Panc1 (cell line): Measurements from ENCODE around the gene SLCO2B1. TPM values are rescaled to one million over a fixed set of nuclear protein-coding genes. Genes with fewer than 3 reads are reported as not detected.

Experiments used
- ATAC-seq: fragments of 200-7000 bp; cut with Tn5 transposase; 2 replicates; pipeline ENCODE4 v1.9.1; 2020; ENCODE audit warnings: mild to moderate bottlenecking, moderate library complexity
- BruUV-seq: library from RNA; stranded (reverse); fragments of 400-500 nt; replicated peaks from 2 replicates; lab custom pipeline; 2021; lab: Mats Ljungman, UMichigan
- CTCF ChIA-PET: fragments of 300-600 bp; sonication (Branson Sonifier 250); formaldehyde crosslinking; loops from one replicate; lab custom pipeline; 2022; ENCODE audit warnings: antibody characterized with exemption; lab: Charles Lee
- POLR2A ChIA-PET: fragments of 300-600 bp; sonication (Branson Sonifier 250); formaldehyde crosslinking; loops from one replicate; lab custom pipeline; 2022; ENCODE audit warnings: antibody characterized with exemption; lab: Charles Lee
- DNase-seq: peaks from one replicate; pipeline ENCODE4 v3.0.0-alpha.2; 2010; ENCODE audit warnings: low read depth, low spot score
- H3K27ac ChIP-seq: 2 replicates; pipeline ENCODE4 v1.5.1; 2011; ENCODE audit warnings: mild to moderate bottlenecking, low read length, inconsistent platforms
- H3K27me3 ChIP-seq: fragments of 200-500 bp; sonication (Bioruptor generic); 2 replicates; pipeline ENCODE4 v1.6.0; 2014; ENCODE audit warnings: low read length, inconsistent platforms; ENCODE audit not compliant: control insufficient read depth, insufficient read depth
- H3K36me3 ChIP-seq: fragments of 200-500 bp; sonication (Bioruptor generic); 2 replicates; pipeline ENCODE4 v1.5.1; 2014; ENCODE audit warnings: inconsistent platforms, mild to moderate bottlenecking, low read length, moderate library complexity; ENCODE audit not compliant: control insufficient read depth, insufficient read depth
- H3K4me1 ChIP-seq: 2 replicates; pipeline ENCODE4 v1.5.1; 2011; ENCODE audit warnings: inconsistent platforms, mild to moderate bottlenecking, low read length, moderate library complexity; ENCODE audit not compliant: control insufficient read depth, insufficient read depth
- H3K4me3 ChIP-seq, 2 experiments: 2 replicates each; pipeline ENCODE4 v1.5.1; 2011 to 2012; ENCODE audit warnings: low read depth in 2 of 2, low read length in 2 of 2, mild to moderate bottlenecking in 2 of 2, inconsistent platforms in 1 of 2, moderate library complexity in 1 of 2
- H3K9me3 ChIP-seq: fragments of 200-500 bp; sonication (Bioruptor generic); 2 replicates; pipeline ENCODE4 v1.5.1; 2014; ENCODE audit warnings: low read depth, mild to moderate bottlenecking, inconsistent platforms, low read length, moderate library complexity; ENCODE audit not compliant: control insufficient read depth, insufficient read depth
- POLR2AphosphoS5 ChIP-seq: IDR thresholded peaks from 2 replicates; pipeline ENCODE4 v1.6.1; 2012; ENCODE audit warnings: mild to moderate bottlenecking, low read depth, low read length, moderate library complexity
- SIN3A ChIP-seq: IDR thresholded peaks from 2 replicates; pipeline ENCODE4 v1.6.1; 2012; ENCODE audit warnings: low read depth, mild to moderate bottlenecking, low read length, moderate library complexity, borderline replicate concordance; ENCODE audit not compliant: insufficient read depth
- TCF7L2 ChIP-seq: IDR thresholded peaks from 2 replicates; pipeline ENCODE4 v1.6.1; 2011; ENCODE audit warnings: mild to moderate bottlenecking, low read depth, low read length, inconsistent platforms
- in situ Hi-C: cut with HindIII; loops from 2 replicates; pipeline ENCODE4 v1.10.0; 2016; ENCODE audit warnings: low sequenced_read_pairs, low pct_unique_long_range_greater_than_20kb
- intact Hi-C: fragments of 100-400 bp; cut with micrococcal nuclease; formaldehyde crosslinking; loops from one replicate; pipeline ENCODE4 v1.10.0; 2022; ENCODE audit not compliant: unreplicated experiment
- total RNA-seq: library from RNA; stranded (reverse); gene quantifications from one replicate; pipeline ENCODE4 v1.2.1, GENCODE V29; 2021; ENCODE audit not compliant: unreplicated experiment
- TF ChIP-seq, protein P1 (sequence below), 2 experiments: IDR thresholded peaks; 2 replicates each; pipeline ENCODE4 v1.6.1; 2011 to 2012; ENCODE audit warnings: low read depth in 2 of 2, control low read depth in 1 of 2, low read length in 1 of 2, mild to moderate bottlenecking in 1 of 2, moderate library complexity in 1 of 2; ENCODE audit not compliant: insufficient read depth in 1 of 2
- TF ChIP-seq, protein P2 (sequence below): fragments of 450-650 bp; IDR thresholded peaks from 2 replicates; pipeline ENCODE4 v1.5.1; 2017; ENCODE audit warnings: mild to moderate bottlenecking

Gene SLCO2B1
- total RNA-seq, 1 experiment from 2014 or later = 0.77 TPM

DNA sequence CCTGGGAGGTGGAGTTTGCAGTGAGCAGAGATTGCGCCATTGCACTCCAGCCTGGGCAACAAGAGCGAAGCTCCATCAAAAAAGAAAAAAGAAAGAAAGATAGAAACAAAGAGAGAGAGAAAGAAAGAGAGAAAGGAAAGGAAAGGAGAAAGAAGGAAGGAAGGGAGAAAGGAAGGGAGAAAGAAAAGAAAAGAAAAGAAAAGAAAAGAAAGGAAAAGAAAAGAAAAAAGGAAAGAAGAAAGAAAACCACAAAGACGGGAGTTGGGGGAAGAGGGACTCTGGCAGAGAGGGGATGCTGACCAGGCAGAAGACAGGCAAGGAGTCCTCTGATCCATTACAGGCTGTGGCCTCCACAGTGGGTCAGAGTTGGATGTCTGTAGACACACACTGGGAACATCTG, 18.8 kb upstream of the SLCO2B1 start:
- peaks cover 4% of the 10 kb centered on the region; the same call in 1 of the 2 replicates for H3K27me3 ChIP-seq
- no peak overlapping the region for H3K4me3 ChIP-seq
- ATAC-seq (no peak), DNase-seq (no peak)
- ChIA-PET POLR2A (no interaction called here), CTCF (no interaction called here)
- TF ChIP-seq POLR2AphosphoS5 (no peak), SIN3A (no peak)
- TF ChIP-seq, protein P1, sequence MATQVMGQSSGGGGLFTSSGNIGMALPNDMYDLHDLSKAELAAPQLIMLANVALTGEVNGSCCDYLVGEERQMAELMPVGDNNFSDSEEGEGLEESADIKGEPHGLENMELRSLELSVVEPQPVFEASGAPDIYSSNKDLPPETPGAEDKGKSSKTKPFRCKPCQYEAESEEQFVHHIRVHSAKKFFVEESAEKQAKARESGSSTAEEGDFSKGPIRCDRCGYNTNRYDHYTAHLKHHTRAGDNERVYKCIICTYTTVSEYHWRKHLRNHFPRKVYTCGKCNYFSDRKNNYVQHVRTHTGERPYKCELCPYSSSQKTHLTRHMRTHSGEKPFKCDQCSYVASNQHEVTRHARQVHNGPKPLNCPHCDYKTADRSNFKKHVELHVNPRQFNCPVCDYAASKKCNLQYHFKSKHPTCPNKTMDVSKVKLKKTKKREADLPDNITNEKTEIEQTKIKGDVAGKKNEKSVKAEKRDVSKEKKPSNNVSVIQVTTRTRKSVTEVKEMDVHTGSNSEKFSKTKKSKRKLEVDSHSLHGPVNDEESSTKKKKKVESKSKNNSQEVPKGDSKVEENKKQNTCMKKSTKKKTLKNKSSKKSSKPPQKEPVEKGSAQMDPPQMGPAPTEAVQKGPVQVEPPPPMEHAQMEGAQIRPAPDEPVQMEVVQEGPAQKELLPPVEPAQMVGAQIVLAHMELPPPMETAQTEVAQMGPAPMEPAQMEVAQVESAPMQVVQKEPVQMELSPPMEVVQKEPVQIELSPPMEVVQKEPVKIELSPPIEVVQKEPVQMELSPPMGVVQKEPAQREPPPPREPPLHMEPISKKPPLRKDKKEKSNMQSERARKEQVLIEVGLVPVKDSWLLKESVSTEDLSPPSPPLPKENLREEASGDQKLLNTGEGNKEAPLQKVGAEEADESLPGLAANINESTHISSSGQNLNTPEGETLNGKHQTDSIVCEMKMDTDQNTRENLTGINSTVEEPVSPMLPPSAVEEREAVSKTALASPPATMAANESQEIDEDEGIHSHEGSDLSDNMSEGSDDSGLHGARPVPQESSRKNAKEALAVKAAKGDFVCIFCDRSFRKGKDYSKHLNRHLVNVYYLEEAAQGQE (IDR thresholded peaks at IDR 0.05; ENCODE audit: insufficient read depth in 1 of 2, low read depth in 2 of 2, low read length in 1 of 2) = no peak
- intact Hi-C loops (no loop called here), in situ Hi-C loops (no loop called here)
- H3K27ac ChIP-seq = no peak overlapping the region
- no TSS peak for BruUV-seq
- H3K4me1 ChIP-seq = no peaks in the 10 kb centered on the region
- no peaks in the 10 kb centered on the region for H3K36me3 ChIP-seq
- no peaks in the 10 kb centered on the region for H3K9me3 ChIP-seq

DNA sequence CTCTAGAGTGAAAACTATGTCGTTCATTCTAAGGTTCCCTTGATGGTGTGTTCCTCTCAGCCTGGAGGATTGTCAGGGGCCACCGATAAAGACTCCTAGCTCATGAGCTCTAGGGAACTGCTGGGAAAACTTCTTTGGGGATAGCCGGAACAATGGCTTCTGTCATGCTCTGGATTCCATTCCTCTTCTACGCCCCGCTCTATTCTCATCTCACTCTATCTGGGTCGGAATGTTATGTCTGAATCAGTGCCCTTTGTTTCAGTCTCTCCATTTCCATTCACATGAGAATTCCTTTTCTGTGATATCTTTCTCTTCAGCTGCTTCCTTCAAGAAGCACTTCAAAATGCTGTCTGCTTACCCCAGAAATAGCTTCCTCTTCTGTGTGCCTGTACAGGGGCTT, 16.9 kb upstream of the SLCO2B1 start:
- ATAC-seq = no peak; the same call in 1 of the 2 replicates
- H3K4me3 ChIP-seq = no peak overlapping the region
- intact Hi-C loops = no loop called here
- no peak overlapping the region for H3K27ac ChIP-seq
- POLR2A ChIA-PET = no interaction called here
- in situ Hi-C loops = no loop called here
- no peaks in the 10 kb centered on the region for H3K9me3 ChIP-seq
- no TSS peak for BruUV-seq
- no peak for DNase-seq
- H3K36me3 ChIP-seq = no peaks in the 10 kb centered on the region
- TF ChIP-seq POLR2AphosphoS5 (no peak), TCF7L2 (no peak), SIN3A (no peak)
- TF ChIP-seq, protein P2, sequence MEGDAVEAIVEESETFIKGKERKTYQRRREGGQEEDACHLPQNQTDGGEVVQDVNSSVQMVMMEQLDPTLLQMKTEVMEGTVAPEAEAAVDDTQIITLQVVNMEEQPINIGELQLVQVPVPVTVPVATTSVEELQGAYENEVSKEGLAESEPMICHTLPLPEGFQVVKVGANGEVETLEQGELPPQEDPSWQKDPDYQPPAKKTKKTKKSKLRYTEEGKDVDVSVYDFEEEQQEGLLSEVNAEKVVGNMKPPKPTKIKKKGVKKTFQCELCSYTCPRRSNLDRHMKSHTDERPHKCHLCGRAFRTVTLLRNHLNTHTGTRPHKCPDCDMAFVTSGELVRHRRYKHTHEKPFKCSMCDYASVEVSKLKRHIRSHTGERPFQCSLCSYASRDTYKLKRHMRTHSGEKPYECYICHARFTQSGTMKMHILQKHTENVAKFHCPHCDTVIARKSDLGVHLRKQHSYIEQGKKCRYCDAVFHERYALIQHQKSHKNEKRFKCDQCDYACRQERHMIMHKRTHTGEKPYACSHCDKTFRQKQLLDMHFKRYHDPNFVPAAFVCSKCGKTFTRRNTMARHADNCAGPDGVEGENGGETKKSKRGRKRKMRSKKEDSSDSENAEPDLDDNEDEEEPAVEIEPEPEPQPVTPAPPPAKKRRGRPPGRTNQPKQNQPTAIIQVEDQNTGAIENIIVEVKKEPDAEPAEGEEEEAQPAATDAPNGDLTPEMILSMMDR = no peak
- TF ChIP-seq, protein P1 (IDR thresholded peaks at IDR 0.05; ENCODE audit: insufficient read depth in 1 of 2, low read depth in 2 of 2, low read length in 1 of 2) = no peak
- peaks cover 4% of the 10 kb centered on the region; the same call in 1 of the 2 replicates for H3K27me3 ChIP-seq
- no peaks in the 10 kb centered on the region for H3K4me1 ChIP-seq
- CTCF ChIA-PET = no interaction called here
